Activated naive CD8-positive, alpha-beta T cell (primary cell): ENCODE data around the gene HDAC10.

Experiments used
- H3K27ac Mint-ChIP-seq: one replicate; pipeline ENCODE4 v1.8.0; 2021; ENCODE audit warnings: mixed read lengths
- H3K27me3 Mint-ChIP-seq: one replicate; pipeline ENCODE4 v1.8.0; 2021; ENCODE audit warnings: mixed read lengths
- H3K36me3 Mint-ChIP-seq: one replicate; pipeline ENCODE4 v1.8.0; 2021; ENCODE audit warnings: mixed read lengths
- H3K4me1 Mint-ChIP-seq: one replicate; pipeline ENCODE4 v1.8.0; 2021; ENCODE audit warnings: low read depth, mixed read lengths
- H3K4me3 Mint-ChIP-seq: one replicate; pipeline ENCODE4 v1.8.0; 2021; ENCODE audit warnings: mild to moderate bottlenecking, mixed read lengths
- H3K9me3 Mint-ChIP-seq: one replicate; pipeline ENCODE4 v1.8.0; 2021; ENCODE audit warnings: low read depth, mixed read lengths

Gene HDAC10, protein sequence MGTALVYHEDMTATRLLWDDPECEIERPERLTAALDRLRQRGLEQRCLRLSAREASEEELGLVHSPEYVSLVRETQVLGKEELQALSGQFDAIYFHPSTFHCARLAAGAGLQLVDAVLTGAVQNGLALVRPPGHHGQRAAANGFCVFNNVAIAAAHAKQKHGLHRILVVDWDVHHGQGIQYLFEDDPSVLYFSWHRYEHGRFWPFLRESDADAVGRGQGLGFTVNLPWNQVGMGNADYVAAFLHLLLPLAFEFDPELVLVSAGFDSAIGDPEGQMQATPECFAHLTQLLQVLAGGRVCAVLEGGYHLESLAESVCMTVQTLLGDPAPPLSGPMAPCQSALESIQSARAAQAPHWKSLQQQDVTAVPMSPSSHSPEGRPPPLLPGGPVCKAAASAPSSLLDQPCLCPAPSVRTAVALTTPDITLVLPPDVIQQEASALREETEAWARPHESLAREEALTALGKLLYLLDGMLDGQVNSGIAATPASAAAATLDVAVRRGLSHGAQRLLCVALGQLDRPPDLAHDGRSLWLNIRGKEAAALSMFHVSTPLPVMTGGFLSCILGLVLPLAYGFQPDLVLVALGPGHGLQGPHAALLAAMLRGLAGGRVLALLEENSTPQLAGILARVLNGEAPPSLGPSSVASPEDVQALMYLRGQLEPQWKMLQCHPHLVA

DNA sequence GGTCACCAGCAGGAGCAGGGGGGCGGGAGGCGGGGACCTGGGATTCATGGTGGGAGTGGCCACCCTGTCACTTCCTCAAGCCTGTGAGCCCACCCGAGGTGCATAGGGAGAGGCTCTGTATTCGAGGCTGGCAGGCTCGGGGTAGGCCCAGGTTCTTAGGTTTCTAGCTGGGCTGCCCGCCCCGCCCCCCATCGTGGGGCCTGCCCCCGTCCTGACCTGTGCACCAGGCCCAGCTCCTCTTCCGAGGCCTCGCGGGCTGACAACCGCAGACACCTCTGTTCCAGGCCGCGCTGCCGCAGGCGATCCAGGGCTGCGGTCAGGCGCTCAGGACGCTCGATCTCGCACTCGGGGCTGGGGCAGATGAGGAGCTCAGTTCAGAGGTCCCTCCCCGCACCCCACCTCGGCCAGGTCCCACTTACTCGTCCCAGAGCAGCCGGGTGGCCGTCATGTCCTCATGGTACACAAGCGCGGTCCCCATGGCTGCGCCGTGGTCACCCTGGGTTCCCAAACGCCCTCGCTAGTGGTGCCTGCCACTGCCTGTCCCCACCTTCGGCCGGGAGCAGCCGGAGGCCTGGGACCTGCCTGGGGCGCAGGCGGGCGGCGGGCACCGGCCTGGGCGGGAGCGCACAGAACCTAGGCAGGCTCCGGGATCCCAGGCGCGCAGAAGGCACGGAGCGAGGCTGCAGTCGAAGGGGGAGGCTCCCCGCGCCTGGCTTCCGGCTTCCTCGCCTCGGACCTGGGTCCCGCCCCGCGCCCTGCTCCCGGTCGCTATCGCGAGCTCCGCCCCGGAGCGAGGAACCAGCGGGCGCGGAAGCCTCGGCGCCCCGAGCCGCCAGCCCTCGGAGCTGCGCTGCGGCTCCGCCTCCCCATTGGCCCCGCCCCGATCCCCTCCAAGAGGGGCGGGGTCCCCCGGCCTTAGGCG, at the start of gene HDAC10:
TSS of gene HDAC10 (minus strand) at position 711 of the 922 bp plus-strand sequence. CDS start at position 478, 233 bp downstream.
- Mint-ChIP-seq H3K36me3 (no peaks in the 10 kb centered on the region), H3K27ac (peak within 1 kb of the TSS; percentile 61), H3K4me1 (peaks cover 4% of the 10 kb centered on the region), H3K4me3 (peak within 1 kb of the TSS; percentile 81), H3K9me3 (no peaks in the 10 kb centered on the region), H3K27me3 (no peaks in the 10 kb centered on the region)

DNA sequence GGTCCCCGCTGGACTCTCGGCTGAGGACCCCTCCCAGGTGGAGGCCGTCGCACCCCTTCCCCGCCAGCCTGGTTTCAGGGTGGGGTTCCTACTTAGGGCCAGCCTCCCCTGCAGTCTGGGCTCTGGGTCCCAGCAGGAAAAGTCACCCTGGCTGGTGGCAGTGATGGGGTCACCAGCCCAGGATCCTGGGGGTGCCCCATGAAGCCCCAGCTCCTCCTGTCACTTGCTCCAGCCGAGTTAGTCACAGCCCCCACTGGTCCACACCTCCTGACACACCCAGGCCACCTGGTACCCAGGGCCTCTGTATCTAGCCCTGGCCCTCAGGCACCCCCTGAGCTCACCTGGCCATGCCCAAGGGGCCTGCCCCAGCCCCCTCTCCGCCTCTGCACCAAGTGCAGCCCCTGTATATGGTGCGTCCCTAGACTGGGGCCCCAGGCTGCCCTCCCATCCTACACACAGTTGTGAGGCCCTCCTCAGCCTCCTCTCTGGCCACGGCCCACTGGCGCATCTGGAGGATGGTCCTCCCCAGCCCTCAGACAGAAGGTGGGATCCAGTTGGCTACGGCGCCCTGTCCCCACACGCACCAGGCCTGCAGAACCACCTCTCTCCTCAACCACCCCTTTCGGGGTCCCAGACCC, 49.7 kb upstream of the HDAC10 start:
- Mint-ChIP-seq H3K4me3 (no peak overlapping the region), H3K27ac (no peak overlapping the region), H3K36me3 (no peaks in the 10 kb centered on the region), H3K27me3 (no peaks in the 10 kb centered on the region), H3K4me1 (no peaks in the 10 kb centered on the region), H3K9me3 (no peaks in the 10 kb centered on the region)

DNA sequence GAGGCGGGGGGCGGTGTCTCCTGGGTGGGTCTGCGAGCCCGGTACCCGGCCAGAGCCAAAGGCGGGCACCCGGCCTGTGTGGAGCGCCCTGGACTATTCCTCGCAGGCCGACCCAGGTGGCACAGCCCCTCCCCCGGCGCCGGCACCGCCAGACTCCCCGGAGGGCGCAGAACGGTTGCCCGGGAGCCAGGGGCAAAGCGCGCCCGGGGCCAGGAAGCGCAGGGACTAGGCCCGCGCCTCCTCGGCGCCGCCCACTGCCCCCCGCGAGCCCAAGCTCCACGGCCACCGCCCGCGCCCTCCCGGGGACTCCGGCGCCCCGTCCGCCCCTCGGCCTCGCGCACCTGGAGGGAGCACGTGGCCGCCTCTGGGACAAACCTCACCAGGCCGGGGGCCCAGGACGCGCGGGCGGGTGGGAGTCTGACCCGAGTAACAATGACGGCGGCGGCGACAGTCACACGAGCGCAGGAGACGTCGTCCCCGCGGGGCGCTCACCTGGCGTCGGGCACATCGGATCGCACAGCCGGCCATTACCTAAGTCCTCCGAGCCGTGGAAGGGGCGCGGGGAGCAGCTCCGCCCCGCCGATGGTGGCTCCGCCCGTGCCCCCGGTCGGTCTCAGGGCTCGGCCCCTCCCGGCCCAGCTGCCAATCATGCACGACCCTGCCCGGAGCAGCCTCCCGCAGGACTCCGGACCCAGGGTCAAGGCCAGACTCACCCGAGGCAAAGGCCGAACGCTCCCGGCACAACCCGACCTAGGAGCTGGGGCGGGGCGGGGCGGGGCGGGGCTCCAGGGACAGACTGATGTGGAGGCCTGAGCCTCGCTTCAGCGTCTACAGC, 48.9 kb upstream of the HDAC10 start:
- H3K27ac Mint-ChIP-seq, result no peak overlapping the region
- no peaks in the 10 kb centered on the region for H3K9me3 Mint-ChIP-seq
- H3K4me3 Mint-ChIP-seq, result no peak overlapping the region
- no peaks in the 10 kb centered on the region for H3K36me3 Mint-ChIP-seq
- no peaks in the 10 kb centered on the region for H3K27me3 Mint-ChIP-seq
- no peaks in the 10 kb centered on the region for H3K4me1 Mint-ChIP-seq

DNA sequence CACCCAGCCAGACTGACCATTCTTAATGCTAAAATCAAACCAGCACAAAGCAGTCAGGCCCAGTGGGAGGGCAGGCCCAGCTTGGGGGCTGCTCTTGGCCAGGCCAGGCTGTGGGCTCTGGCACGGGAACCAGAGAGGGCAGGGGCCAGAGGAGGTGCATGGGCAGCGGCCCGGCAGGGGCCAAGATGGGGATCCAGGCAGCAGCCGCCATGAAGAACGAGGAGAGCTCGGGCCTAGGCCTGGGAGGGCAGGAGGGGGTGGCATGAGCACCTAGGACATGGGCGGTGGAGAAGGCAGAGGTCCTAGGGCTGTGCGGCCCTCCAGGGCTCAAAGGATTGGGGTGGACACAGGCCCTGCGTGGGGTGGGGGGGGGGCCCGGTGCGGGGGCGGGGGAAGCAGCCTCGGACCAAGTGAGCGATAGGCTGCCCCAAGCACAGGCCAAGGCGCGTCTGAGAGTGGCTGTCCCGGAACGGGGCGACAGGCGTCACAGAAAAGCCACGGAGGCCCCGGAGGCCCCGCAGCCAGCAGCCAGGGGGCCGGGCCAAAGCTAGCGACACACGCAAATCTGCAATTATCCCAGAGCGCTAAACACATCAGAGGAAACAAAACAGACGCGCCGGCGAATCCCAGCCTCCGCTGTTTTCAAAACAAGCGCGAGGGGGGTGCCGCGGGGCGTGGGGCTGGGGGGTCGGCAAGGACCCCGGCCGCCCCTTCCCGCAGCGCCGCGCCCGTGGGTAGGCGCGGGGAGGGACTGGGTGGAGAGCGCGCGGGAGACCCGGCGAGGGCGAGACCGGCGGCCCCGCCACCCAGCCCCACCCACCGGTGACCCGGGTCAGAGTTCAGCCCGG, 48.1 kb upstream of the HDAC10 start:
- Mint-ChIP-seq H3K27ac (no peak overlapping the region), H3K27me3 (no peaks in the 10 kb centered on the region), H3K36me3 (no peaks in the 10 kb centered on the region), H3K4me3 (no peak overlapping the region), H3K4me1 (peaks cover 2% of the 10 kb centered on the region), H3K9me3 (no peaks in the 10 kb centered on the region)

DNA sequence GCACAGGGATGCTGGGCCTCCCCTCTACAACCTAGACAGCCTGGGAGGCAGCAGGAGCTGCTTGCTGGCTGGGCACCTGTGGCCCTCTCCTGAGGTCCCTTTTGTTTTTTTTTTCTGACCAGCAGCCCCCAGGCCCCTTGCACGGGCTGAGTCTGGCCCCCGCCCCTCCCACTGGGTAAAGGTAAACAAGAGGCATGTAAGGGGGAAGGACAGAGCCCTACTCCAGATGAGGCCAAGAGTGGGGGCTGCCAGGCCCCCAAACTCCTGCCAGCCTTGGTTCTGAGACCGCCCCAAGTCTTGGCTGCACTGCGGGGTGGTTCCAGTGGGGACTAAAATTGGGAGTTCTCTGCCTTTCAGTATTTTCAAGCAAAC, 47.2 kb upstream of the HDAC10 start:
- Mint-ChIP-seq H3K27me3 (no peaks in the 10 kb centered on the region), H3K36me3 (no peaks in the 10 kb centered on the region), H3K4me3 (no peak overlapping the region), H3K9me3 (no peaks in the 10 kb centered on the region), H3K4me1 (peaks cover 2% of the 10 kb centered on the region), H3K27ac (no peak overlapping the region)

DNA sequence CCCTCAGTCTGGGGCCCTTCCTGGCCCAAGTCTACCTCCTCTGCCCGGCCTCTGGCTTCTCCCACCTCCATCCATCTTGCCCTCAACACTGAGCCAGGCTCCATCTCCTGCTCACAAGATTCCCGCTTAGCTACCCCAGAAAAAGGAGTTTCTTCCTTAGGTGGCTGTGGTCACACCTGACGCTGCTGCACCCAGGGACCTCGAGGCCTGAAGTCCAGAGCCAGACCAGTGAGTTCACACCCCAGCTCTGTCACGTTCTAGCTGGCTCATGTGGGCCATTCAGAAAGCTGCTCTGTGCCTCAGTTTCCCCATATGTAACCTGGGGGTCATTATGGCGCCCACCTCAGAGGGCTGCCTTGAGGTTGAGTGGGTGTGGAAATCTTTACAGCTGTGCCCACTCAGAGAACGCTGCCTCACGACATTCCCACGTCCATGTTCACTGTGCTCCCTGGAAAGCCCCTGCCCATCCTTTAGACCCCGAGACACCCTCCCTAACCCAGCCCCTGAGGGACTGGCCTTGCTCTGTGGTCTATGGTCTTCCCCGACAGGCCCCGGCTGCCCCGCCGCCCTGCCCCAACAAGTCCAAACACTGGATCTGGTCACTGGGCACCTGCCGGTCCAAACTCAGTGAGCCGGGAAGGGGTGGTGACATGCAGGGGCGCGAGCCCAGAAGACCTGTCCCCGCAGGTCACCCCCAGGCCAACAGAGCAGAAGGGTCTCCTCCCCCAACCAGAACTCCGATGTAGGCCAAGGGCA, 46.6 kb upstream of the HDAC10 start:
- Mint-ChIP-seq H3K9me3 (no peaks in the 10 kb centered on the region), H3K27ac (no peak overlapping the region), H3K4me3 (no peak overlapping the region), H3K36me3 (no peaks in the 10 kb centered on the region), H3K27me3 (no peaks in the 10 kb centered on the region), H3K4me1 (peaks cover 6% of the 10 kb centered on the region)

DNA sequence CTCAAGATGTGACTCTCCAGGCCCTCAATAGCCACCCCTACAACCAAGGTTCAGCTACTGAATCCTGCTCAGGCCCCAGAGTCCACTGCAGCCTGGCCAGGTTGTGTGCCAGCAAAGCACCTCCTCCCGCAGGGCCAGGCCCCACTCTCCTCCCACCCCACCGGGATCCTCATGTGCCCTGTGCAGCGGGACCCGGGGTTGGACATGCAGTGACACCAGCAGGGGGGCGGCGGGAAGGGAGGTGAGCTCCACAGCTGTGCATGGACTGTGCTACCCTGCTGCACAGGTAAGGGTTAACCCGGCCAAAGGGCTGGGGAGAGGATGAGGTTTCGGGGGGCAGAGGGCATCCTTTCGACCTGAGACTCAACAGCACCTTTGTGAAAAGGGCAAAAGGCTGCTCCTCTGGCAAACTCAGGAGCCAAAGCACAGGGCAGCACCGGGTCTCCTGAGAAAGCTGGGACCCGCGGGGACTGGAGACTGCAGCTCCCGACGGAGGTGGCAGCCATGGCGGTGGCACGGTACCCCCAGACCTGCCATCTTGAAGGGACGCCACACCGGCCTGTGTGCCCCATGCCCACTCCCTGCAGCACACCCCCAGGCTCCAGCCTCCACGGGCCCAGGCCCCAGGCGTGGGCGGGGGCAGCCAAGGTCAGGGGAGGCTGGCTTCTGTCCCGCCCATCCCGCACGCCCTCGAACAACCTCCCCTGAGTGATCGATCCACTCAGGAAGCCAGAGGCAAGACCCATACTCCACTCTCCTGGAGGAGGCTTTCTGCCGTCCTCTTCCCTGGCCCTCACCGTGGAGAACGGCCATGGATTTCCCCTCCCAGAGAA, 45.8 kb upstream of the HDAC10 start:
- Mint-ChIP-seq H3K4me3 (no peak overlapping the region), H3K9me3 (no peaks in the 10 kb centered on the region), H3K27me3 (no peaks in the 10 kb centered on the region), H3K27ac (no peak overlapping the region), H3K36me3 (no peaks in the 10 kb centered on the region), H3K4me1 (peaks cover 11% of the 10 kb centered on the region)

DNA sequence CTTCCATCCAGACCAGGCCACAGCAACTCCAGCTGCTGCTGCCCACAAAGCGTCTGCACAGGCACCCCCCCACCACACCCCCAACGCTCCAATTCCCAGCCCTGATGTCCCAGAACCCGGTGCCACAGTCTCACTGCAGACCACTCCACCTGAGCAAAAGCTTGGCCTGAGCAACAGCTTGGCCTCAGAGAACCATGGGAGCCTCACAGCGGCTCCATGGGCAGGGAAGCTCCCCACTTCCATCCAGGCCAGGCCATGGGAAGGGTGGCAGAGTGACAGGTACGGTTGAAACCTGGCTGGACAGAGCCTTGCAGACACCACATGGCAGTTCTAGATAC, 43.2 kb upstream of the HDAC10 start:
- Mint-ChIP-seq H3K9me3 (no peaks in the 10 kb centered on the region), H3K4me3 (peak overlapping the region; percentile 57), H3K36me3 (no peaks in the 10 kb centered on the region), H3K27me3 (no peaks in the 10 kb centered on the region), H3K4me1 (peaks cover 12% of the 10 kb centered on the region), H3K27ac (peak overlapping the region; percentile 28)

DNA sequence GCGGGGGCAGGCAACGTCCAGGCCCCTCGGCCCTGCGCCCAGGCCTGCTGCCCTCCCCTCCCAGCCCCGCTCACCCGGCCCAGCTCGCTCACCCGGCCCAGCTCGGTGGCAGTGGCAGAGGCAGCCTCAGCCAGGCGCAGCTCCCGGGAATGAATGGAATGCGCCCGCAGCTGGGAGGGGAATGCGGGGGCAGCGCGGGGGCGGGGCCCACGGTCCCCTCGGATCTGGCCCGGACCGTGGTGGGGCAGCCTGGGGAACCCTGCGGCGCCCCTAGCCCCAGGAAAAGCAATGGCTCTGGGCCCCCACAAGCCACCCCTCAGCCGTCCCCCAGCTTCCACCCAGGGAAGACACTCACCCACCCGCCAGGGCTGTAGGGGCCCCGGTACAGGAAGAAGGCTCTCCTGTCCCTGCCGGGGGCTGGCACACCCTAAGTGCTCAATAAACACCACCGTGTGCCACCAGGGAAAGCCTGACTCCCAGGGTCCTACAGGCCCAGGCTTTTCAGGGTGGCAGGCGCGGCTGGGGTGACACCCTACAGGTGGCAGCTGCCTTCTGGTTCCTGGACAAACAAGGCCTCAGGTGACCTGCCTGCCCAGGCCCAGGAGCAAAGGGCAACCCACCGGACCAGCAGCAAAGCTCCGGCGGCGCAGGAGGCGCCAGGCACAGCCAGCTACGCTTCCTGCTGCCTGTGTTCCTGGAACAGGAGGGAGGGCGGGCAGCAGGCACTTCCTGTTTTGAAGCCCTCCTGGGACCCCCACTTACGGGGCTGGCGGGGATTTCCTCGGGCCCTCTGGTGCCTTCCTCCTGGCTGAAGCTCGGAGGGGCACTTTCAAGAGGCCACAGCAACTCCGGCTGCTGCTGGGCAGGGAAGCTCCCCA, 42.6 kb upstream of the HDAC10 start:
- no peaks in the 10 kb centered on the region for H3K36me3 Mint-ChIP-seq
- peaks cover 12% of the 10 kb centered on the region for H3K4me1 Mint-ChIP-seq
- H3K27ac Mint-ChIP-seq, result peak overlapping the region; percentile 28
- H3K27me3 Mint-ChIP-seq, result no peaks in the 10 kb centered on the region
- H3K4me3 Mint-ChIP-seq, result peak overlapping the region; percentile 44
- no peaks in the 10 kb centered on the region for H3K9me3 Mint-ChIP-seq

DNA sequence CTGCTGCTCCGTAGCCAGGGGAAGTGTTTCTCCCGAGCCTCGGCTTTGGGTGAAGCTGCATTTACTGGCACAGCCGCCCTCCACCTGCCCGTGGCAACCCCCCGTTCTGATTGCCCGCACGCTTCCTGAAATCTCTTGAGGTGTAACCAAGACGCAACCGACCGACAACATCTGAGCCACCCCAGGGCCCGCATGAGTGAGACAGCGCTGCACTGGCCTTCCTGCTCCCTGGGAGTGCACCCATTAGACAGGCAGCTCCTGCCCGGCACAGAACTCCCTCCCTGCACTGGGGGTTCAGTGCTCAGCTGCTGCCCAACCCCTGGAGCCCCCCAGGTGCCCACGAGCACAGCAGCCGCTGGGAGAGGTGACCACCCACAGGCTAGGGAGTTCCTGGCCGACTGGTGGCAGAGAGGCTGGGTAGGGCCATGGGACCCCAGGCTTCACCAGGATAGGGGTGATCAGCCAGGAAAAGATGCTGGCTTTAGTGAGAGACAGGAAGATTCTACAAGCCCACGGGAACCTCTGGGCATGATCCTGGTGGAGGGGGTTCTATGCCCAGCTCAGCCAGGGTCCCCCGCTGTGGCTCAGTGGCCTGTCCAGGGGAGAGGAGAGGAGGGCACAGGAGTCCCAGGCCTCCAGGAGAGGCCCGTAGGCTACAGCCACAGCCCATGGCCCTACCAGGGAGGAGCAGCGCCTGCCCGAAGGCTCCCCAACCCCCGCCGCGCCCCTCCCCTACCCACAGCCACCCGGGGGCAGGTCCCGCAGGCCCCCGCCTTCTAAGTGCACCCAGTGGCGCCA, 41.8 kb upstream of the HDAC10 start:
- Mint-ChIP-seq H3K27ac (peak overlapping the region; percentile 62), H3K4me3 (peak overlapping the region; percentile 64)

More for the DNA sequence above, 41.8 kb upstream of the HDAC10 start:
- H3K36me3 Mint-ChIP-seq, result no peaks in the 10 kb centered on the region
- H3K4me1 Mint-ChIP-seq, result peaks cover 12% of the 10 kb centered on the region
- no peaks in the 10 kb centered on the region for H3K27me3 Mint-ChIP-seq
- no peaks in the 10 kb centered on the region for H3K9me3 Mint-ChIP-seq
